Peyer's patch (tissue), 4 donors: ENCODE data around the gene ANKLE1.

Source experiments
- CTCF ChIP-seq, 6 experiments: fragments of 450-650 bp in 4 of 6; fragments of 200-600 bp in 2 of 6; sonication (generic) in 1 of 6; IDR thresholded peaks; one replicate each; pipeline ENCODE4 v1.5.1; 2017 to 2019; ENCODE audit warnings: antibody characterized with exemption in 6 of 6, mild to moderate bottlenecking in 3 of 6, moderate library complexity in 1 of 6
- POLR2A ChIP-seq, 2 donors: fragments of 450-650 bp; IDR thresholded peaks; one replicate each; pipeline ENCODE4 v1.5.1; 2017; ENCODE audit warnings: antibody characterized with exemption in 2 of 2, mild to moderate bottlenecking in 2 of 2, moderate library complexity in 2 of 2

DNA sequence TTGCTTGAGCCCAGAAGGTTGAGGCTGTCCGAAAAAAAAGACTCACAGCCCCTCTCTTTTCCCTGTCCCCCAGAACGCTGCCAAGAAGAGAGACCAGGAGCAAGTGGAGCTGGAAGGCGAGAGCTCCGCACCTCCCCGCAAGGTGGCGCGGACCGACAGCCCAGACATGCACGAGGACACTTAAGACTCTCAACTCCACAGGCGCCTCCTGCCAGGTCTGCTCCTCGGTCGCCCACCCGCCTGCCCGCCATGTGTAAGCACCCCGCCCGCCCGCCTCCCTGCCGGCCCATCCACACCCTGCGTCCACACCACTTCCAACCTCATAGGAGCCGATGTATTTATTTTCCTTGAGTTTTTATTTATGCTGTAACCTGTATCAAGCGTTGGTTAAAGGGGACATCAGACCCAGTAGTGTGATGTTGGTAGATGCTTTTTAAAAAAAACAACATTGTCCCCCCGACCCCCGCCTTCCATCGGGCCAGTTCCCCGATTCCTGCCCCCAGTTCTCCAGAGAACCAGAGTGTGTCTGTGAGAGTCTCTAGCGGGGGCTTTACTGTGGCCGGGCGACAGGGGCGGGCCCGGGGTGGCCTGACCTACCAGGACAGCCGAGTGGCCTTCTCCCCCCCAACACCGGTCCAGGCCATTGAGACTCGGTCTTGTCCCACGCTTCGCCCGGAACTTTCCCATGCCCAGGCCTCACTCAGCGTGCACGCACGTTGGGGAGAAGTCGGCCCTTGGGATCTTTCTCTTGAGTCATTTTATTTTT lies 38.0 kb downstream of the ANKLE1 start:
- TF ChIP-seq CTCF (IDR thresholded peaks at IDR 0.05) = no peak
- TF ChIP-seq POLR2A (IDR thresholded peaks at IDR 0.05) = no peak
